Stimulated activated CD4-positive, alpha-beta T cell treated with anti-CD3 and anti-CD28 coated beads, Interleukin-2, amount 100 ng/mL, for 24 hours (primary cell): Measurements from ENCODE around the gene DEFB132.
A peak's percentile ranks its signal among the peaks of the same experiment; 100 is the strongest.
"Not testable (repeated sequence)": the region's sequence is repeated elsewhere in the genome, so short reads cannot be mapped to it uniquely, and the experiment has no call there.

ENCODE experiments used
- DNase-seq, 2 donors: peaks; one replicate each; pipeline ENCODE4 v3.0.0-alpha.2; 2020

DEFB132 gene, protein sequence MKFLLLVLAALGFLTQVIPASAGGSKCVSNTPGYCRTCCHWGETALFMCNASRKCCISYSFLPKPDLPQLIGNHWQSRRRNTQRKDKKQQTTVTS

DNA sequence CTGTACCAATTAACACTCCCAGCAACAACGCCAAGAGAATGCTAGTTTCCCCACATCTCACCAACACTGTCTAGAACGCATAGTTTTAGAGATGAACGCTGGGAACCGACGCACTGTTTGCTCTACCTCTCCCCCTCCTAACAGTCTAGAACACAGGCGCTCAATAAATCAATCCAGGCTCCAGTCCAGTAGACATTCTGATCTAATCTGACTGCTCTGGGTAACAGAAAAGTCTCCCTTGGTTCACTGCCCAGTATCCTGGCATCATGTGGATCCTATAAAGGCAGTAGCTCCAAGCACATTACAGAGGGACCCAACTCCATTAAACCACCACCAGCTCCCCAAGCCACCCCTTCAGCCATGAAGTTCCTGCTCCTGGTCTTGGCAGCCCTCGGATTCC, at the start of gene DEFB132:
Gene DEFB132, plus strand, starts transcription at position 306 of the 400 bp plus-strand sequence. Its CDS starts 55 bp downstream, at position 361.
- DNase-seq: no peak

DNA sequence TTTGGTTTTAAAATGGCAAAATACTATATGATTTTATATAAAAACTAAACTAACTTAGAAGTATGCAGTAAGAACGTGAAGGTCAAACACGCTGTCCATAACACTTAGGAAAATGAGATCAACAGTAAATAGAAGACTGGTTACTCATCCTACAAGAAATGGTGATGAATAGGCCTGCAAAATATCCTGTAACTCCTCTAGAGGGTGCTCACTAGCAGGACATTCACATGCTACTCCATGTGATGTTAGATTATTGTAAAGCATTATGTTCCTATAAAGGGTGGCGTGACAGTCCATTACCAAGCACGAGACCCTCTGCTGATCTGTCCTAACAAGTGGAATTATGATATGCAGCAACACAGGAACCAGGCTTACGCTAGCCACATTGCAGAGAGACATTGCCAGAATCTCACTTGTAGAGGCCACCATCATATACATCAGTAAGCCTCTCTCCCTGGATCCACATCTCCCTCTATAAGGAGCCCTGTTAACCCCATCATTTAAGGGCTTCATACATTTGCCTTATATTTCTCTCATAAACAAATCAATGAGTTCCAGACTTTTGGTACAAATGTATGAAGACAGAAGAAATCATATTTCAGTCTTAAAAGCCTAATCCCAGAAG, 48.5 kb upstream of the DEFB132 start:
- peak in 1 of 2 donors; percentile 17 for DNase-seq

DNA sequence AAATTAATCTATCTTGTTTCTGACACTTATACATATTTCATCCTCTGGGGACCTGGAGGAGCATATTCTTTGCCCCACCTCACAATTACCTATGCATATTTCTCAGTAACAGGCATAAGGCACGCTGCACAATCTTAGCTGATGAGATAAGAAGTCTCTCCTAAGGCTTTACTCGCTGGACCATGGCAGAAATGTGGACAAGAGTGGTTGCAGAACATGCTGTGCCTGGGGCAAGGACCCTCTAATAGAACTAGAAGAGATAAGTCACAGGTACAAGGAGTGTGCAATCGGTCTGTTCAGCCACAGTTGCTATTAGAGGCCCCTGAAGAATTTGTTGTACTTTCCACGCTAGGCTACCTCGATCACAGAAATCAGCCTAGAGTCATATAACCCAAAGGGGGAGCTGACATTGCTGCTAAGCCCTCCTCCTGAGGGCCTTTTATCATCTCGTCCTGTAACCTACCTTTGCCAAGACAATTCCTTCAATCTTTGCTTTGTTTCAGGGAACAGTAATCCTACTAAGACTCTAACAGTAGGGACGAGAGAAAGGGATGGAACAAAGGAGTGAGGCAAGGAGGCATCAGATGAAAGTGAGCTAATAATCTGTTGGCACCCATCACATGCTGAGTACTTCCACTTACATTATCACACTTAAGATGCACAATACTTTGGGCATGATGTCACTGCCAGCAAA, 46.6 kb upstream of the DEFB132 start:
- no peak for DNase-seq

DNA sequence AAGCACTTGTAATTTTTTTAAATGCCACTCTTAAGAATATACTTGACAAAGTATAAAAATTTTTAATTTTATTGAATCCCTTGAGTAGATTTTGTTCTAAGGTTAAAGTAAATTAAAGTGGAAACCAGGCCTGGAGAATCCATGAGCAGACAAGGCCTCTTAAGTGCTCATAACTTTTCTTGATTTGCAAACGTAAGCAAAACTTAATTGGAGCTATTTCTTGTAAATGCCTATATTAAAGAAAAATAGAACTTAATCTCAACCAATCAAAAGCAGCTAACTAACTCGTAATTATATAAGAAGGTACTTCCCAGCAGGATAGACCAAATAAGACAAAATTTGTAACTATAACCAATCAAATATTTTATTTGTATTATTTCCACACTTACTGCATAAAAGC, 43.1 kb upstream of the DEFB132 start:
- DNase-seq: no peak

DNA sequence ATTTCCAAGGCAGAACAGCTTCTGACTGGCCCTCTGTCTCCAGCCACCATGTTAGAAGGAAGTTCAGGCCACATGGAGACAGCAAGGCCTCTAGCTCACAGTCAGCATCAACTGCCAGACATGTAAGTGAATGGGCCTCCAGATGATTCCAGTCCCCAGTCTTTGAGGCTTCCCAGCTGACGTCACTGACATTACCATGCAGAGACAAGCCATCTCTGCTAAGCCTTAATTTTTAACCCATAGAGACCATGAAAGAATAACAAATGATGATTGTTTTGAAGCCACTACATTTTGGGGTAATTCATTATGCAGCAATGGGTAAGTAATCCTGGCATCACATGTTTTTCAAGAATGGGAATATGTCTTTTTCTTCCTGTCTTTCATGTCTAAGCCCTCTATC, 41.7 kb upstream of the DEFB132 start:
- no peak for DNase-seq

DNA sequence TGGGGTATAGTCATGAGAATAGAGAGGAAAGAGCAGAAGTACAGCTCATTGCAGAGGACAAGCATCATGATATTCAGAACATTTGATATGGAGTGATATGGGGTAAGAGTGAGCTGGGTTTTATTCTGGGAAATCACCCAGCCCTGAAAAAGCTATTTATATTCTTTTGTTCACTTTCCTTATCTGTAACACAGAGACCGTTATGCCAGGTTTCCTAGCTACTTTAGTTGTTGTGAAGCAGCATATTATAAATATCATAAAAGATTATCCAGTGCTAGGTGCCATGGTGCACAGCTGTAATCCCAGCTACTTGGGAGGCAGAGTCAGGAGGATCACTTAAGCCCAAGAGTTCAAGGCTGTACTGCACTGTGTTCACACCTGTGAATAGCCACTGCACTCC, 40.3 kb upstream of the DEFB132 start:
- no peak for DNase-seq

DNA sequence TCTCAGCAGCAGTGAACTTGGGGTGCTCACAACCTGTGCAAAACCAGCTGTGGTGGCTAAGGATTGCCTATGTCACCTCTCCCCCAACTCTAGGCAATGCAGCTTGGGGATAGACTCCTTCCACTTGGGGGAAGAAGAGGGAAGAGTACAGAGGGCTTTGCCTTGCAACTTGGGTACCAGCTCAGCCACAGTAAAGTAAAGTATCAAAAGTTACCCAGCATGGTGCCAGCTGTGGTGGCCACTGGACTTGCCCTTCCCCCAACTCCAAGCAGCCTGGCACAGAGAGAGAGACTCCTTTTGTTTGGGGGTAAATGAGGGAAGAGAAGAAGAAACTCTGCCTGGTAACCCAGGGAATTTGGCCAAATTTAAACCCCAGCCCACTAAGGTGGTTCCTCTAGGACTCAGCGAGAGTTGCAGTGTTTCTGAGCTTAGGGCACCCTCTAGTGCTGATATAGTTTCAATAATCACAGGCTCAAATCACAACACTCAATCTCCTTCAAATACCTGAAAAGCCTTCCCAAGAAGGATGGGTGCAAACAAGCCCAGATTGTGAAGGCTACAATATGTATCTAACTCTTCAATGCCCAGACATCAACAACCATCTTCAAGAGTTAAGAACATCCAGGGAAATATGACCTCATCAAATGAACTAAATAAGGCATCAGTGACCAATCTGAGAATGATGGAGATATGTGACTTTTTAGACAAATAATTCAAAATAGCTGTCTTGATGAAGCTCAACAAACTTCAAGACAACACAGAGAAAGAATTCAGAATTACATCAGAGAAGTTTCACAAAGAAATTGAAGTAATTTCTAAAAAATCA, 38.0 kb upstream of the DEFB132 start:
- no peak for DNase-seq

DNA sequence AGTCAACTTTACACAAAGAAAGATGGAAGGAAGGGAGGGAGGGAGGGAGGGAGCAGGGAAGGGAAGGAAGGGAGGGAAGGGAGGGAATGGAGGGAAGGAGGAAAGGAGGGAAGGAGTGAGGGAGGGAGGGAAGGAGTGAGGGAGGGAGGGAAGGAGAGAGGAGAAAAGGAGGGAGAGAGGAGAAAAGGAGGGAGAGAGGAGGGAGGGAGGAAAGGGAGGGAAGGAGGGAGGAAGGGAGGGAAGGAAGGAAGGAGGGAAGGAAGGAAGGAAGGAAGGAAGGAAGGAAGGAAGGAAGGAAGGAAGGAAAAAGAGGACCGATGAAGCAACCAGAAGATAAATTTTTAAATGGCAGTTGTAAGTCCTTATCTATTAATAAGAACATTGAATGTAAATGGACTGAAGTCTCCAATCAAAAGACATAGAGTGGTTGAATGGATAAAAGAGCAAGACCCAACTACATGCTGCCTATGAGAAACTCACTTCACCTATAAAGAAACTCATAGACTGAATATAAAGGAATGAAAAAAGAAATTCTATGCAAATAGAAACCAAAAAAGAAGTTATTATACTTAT, 36.2 kb upstream of the DEFB132 start:
- no peak for DNase-seq

DNA sequence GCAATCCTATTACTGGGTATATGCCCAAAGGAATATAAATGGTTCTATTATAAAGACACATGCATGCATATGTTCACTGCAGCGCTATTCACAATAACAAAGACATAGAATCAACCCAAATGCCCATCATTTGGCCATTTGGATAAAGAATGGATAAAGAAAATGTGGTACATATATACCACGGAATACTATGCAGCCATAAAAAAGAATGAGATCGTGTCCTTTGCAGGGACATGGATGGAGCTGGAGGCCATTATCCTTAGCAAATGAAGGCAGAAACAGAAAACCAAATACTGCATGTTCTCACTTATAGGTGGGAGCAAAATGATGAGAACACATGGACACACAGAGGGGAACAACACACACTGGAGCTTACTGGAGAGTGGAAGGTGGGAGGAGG, 31.6 kb upstream of the DEFB132 start:
- not testable (repeated sequence) for DNase-seq

DNA sequence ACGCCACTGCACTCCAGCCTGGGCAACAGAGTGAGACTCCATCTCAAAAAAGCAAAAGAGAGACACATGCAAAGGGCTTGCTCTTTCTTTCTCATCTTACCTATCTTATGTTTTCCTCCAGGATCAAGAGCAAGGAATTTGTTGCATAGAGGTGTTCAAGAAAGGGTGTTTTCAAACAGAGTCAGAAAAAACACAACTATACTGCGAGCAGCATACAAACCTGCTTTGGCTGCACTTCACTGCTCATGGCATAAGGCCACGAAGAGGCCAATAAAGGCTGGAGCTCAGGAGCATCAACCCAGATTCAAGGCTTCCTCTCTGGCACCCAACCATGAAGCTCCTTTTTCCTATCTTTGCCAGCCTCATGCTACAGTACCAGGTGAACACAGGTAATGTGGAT, 30.6 kb upstream of the DEFB132 start, which contains the start of gene DEFB129:
Gene DEFB129, plus strand, starts transcription at position 301 of the 400 bp plus-strand sequence. Its CDS starts 31 bp downstream, at position 332.
- DNase-seq: no peak

DNA sequence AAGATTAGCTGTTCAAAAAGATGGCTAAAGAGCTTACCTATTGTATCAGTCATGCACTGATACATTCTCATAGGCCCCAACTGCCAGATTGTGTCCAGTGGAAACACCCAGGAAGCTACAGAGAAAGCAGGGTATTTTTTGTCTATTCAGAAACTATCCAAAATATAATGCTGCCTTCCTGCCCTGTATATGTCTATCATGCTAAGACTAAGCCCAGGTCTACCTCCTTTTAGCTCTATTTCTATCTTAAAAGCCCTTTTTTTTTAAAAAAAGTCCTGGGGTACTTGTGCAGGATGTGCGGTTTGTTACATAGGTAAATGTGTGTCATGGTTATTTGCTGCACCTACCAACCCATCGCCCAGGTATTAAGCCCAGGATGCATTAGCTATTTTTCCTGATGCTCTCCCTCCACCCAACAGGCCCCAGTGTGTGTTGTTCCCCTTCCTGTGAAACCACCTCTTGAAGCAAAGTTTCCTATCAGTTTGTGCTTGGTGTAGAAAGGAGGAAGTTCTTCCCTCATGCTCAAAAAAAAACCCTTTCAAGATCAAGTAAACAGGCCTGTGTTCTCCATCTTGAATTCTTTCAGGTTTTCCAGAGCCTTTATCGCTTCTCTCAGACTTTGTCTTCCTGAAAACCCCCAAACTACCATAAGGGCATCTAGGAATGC, 30.0 kb upstream of the DEFB132 start:
- no peak for DNase-seq

DNA sequence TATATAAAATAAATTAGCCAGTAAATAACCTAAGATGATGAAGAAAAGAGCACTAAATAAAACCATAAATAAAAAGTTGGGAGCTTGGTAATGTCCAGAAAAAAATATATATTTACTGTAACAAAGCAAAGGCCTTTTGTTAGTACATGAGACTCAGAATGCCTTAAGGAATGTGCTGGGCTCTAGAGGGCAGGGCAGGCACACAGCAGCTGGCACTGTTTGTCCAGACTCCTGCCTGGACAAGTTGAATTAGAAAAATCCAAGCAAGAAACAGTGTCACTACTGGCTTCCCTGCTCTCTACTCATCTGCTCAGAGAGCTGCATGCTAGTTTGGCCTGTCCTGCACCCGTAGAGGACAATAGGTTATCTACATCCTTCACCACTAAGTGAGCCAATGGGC, 21.6 kb upstream of the DEFB132 start:
- no peak for DNase-seq

DNA sequence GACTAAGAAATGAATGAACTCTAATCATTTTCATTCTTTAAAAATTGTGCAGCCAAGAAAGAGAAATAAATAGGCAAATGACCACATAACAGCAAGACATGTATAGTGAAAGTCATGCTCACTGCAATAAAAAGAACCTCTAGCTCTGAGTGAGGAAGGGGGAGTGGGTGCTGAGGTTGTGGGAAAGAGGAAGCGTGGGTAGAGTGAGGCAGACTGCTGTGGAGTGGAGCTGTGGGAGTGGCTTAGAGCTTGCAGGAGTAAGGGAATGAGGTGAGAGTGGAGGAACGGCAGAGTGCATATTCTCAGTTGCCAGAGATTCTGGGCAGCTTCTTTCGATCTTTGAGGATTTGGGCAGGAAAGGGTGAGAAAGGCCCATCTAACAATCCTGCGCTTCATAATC, 20.0 kb upstream of the DEFB132 start:
- DNase-seq: peak; percentile 27 to 38

DNA sequence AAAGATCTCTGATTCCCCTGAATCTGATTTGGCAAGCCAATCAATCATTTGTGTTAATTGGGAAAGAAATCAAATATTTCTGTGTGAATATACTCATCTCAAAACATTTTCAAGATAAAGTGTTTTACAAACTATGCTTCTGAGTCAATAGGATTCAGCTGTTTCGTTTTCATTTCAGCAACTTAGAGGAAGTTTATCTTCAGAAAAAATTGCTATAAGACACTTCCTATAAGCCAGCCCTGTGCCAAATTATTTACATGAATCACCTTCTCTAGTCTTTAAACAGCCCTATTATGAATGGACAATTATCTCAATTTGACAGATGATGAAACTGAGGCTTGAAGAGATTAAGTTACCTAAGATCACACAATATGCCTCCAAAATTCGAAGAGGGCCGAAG, 19.6 kb upstream of the DEFB132 start:
- DNase-seq: no peak

DNA sequence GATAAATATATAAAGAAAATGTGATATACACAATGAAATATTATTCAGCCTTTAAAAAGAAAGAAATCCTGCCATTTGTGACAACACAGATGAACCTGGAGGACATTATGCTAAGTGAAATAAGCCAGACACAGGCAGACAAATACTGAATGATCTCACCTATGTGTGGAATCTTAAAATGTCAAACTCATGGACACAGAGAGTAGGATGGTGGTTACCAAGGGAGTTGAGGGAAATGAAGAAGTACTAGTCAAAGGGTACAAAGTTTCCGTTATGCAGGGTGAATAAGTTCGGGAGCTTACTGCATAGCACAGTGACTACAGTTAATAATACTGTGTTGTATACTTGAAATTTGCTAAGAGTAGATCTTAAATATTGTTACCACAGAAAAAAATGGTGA, 14.6 kb upstream of the DEFB132 start:
- DNase-seq: no peak

DNA sequence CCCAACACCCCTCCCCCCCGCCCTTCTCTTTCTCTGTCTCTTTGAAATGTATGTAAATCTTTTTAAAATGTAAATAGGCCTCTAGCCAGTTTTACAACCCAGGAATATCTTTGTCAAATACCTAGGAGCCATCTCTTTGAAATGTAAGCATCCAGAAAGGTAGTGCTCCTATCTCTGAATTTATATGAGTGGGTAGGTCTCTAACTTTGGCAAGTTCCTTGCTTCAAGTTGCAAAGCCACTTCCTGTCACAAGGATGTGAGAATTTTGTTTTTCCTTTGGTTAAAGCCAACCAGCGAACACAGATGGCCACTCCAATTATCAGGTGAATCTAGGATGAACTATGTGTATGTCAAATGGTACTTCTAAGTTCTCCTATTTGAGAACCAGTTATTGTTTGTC, 6.2 kb upstream of the DEFB132 start:
- no peak for DNase-seq

DNA sequence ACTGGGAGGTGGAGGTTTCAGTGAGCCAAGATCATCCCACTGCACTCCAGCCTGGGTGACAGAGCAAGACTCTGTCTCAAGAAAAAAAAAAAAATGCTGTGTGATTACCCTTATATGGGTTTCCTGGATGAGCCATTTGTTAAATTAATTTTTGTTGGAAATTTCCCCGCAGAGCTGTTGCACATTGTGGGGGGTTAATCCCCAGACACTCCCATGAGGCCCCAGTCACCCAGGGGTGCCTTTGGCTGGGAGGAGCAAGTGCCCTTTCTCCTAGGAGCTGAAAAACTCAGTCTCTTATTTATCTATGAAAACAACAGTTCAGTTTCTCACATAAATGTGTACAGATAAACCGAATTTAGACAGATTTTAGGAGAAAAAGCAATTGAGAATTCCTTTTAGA, 4.7 kb upstream of the DEFB132 start:
- no peak for DNase-seq

DNA sequence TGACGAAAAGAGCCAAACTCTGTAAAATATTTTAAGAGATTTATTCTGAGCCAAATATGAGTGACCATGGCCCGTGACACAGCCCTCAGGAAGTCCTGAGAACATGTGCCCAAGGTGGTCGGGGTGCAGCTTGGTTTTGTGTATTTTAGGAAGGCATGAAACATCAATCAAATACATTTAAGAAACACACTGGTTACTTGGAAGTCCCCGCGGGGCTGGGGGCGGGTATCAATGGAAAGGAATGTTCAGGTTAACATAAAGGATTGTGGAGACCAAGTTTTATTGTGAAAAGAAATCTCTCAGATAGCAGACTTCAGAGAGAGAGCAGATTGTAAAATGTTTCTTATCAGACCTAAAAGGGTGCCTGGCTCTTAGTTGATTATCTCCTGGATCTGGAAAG, 4.1 kb upstream of the DEFB132 start:
- DNase-seq: not testable (repeated sequence)

DNA sequence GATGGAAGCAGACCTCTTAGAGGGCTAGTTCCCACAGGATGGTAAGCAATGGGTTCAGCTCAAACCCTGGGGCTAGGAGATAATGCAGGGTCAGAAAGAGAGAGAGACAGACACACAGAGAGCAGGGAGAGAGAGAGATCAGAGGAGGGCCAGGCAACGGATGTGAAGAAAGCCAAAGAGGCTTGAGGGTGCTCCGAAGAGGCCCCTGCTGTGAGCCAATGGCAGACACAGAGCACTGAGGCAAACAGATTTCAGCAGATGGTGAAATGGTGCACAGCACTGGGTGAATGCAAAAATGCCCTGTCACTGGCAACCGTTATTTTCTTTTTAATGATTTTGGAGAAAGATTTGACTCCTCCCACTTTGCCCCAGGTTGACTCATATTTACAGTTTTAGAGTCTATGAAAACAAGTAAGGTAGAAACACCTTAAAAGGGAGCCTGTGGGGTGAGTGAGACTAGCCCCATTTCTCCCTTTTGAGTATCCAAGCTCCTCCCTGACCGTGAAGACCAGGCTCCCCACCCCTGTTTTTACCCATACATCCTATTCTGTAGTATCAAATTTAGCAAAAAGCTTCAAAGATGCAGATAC, 840 bp downstream of the DEFB132 start:
- no peak for DNase-seq

DNA sequence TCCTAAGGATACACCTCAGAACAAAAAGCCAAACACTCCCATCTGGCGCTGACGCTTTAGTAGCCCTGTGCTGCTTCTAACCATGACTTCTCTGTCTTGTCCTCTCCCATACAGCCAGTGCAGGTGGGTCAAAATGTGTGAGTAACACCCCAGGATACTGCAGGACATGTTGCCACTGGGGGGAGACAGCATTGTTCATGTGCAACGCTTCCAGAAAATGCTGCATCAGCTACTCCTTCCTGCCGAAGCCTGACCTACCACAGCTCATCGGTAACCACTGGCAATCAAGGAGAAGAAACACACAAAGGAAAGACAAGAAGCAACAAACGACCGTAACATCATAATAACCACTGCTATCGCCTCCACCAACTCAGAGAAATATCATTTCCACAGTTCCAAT, 1.4 kb downstream of the DEFB132 start:
- DNase-seq: no peak

DNA sequence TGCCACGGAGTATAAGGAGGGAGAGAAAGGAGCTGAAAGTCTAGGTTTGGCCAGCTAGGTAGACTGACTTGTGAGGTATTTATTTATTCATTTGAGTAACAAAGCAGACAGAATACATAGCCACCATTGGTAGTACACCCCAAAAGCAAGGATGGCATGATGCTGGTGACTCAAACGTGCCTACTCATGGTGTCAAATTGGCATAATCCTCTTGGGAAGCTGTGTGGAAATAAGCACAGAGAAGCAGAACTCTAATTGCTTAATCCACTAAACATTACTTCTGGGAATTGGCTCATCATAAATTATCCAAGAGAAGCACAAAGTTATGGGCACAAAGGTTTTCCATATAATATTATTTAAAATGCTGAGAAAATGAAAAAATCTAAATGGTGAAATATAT, 2.5 kb downstream of the DEFB132 start:
- DNase-seq: no peak

DNA sequence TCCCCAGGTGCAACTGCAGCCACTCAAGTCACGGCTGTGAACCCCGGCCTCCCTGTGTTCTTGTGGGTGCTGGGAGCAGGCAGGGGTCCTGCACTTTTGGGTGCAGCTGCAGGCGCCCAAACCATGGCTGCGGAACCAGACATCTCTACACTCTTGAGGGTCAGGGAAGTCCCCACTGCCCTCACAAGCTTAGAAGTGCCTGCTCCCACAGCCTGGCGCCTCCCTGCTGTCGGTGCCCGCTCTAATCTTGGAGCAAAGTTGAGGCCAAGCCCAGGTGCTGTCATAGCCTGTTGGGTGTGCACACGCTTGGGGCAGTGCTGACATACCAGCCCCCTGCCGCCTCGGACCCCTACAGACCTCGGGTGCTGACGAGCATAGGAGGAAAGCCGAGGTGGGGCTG, 6.2 kb downstream of the DEFB132 start:
- DNase-seq: no peak
